ENCODE measurements around the gene ZNF217. TPM values are rescaled to one million over a fixed set of nuclear protein-coding genes. Genes with fewer than 3 reads are reported as not detected.
A peak's percentile ranks its signal among the peaks of the same experiment; 100 is the strongest.
"Not testable (repeated sequence)": the region's sequence is repeated elsewhere in the genome, so short reads cannot be mapped to it uniquely, and the experiment has no call there.

Gene ZNF217
- total RNA-seq, 1 donor from 2014 or later, result 30.4 TPM

DNA sequence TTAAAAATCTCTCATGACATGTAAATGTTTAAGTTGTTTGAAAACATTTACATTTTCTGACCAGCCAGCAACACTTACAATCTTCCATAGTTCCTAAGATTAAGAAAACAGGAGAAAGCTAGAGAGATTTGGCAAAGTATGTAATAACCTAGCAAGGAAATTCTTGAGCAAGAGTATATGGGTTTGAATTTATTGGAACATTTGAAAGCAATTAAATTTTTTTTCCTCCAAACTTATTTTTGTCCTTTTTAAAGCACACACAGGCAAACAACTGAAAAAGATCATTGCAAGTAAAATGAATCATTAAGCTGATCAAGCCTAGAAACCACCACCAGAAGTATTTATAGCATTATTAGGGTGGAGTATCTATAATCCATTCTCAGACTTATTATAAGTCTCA, 20.1 kb upstream of the ZNF217 start:
- TF ChIP-seq POLR2AphosphoS5 (IDR thresholded peaks at IDR 0.05; ENCODE audit: insufficient read depth in 1 of 2, low read depth in 1 of 2), result no peak
- TF ChIP-seq POLR2A (IDR thresholded peaks at IDR 0.05), result no peak
- TF ChIP-seq, protein P1, sequence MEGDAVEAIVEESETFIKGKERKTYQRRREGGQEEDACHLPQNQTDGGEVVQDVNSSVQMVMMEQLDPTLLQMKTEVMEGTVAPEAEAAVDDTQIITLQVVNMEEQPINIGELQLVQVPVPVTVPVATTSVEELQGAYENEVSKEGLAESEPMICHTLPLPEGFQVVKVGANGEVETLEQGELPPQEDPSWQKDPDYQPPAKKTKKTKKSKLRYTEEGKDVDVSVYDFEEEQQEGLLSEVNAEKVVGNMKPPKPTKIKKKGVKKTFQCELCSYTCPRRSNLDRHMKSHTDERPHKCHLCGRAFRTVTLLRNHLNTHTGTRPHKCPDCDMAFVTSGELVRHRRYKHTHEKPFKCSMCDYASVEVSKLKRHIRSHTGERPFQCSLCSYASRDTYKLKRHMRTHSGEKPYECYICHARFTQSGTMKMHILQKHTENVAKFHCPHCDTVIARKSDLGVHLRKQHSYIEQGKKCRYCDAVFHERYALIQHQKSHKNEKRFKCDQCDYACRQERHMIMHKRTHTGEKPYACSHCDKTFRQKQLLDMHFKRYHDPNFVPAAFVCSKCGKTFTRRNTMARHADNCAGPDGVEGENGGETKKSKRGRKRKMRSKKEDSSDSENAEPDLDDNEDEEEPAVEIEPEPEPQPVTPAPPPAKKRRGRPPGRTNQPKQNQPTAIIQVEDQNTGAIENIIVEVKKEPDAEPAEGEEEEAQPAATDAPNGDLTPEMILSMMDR (IDR thresholded peaks at IDR 0.05), result no peak

DNA sequence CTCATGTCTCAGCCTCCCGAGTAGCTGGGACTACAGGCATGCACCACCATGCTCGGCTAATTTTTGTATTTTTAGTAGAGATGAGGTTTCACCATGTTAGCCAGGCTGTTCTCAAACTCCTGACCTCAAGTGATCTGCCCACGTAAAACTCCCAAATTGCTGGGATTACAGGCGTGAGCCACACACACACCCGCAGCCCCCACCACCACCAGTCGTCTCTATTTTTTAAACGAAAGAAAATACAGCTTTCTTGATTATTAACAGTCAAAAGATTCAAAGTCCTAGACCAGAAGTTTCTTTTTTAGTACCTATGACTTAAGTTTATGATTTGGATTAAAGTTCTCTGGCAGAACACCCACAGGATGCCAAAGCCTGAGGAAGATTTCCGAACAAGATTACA, 18.6 kb upstream of the ZNF217 start:
- H3K9me3 ChIP-seq; intact Hi-C loops (cut with DNase I); H3K27me3 ChIP-seq; H3K4me3 ChIP-seq; H3K36me3 ChIP-seq: not testable (repeated sequence)
- DNase-seq (ENCODE audit: extremely low spot score in 2 of 2), result peak in 1 of 2 donors; percentile 34
- peaks cover 46% of the 10 kb centered on the region for H3K4me1 ChIP-seq
- H3K27ac ChIP-seq, result peak overlapping the region; percentile 85

More for the DNA sequence above, 20.1 kb upstream of the ZNF217 start:
- no peak overlapping the region for H3K4me3 ChIP-seq
- intact Hi-C loops (cut with DNase I), result no loop called here
- H3K4me1 ChIP-seq, result peaks cover 42% of the 10 kb centered on the region
- peak overlapping the region; percentile 85 for H3K27ac ChIP-seq
- no peaks in the 10 kb centered on the region for H3K27me3 ChIP-seq
- H3K36me3 ChIP-seq, result no peaks in the 10 kb centered on the region
- no peak for DNase-seq (ENCODE audit: extremely low spot score in 2 of 2)
- no peaks in the 10 kb centered on the region for H3K9me3 ChIP-seq

DNA sequence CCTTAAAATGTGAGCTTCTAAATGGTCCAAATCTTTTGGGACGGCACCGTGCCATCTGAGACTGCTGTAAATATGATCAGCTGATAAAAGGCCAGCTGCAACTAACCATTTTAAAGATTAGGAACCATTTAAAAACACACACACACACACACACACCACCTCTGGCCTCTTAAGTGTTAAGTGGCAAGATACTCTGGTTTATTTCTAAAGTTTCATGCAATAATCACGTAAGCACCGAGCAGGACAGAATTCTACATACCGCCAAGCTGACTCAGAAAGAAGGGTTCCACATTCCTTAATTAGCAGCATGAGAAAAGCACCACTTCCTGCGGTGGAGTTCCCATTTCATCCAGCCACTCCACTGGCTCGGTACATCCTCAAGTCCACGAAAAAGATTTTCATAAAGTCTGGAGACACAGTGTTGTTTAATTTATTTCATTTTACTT, 17.8 kb upstream of the ZNF217 start:
- peak in 1 of 2 donors; percentile 81 for DNase-seq (ENCODE audit: extremely low spot score in 2 of 2)
- Histone ChIP-seq H3K27me3 (no peaks in the 10 kb centered on the region), H3K36me3 (no peaks in the 10 kb centered on the region), H3K27ac (peak overlapping the region; percentile 85), H3K9me3 (no peaks in the 10 kb centered on the region), H3K4me1 (peaks cover 52% of the 10 kb centered on the region), H3K4me3 (no peak overlapping the region)
- intact Hi-C loops (cut with DNase I), result no loop called here
- TF ChIP-seq POLR2A (IDR thresholded peaks at IDR 0.05) (no peak), POLR2AphosphoS5 (IDR thresholded peaks at IDR 0.05; ENCODE audit: insufficient read depth in 1 of 2, low read depth in 1 of 2) (peak in 1 of 2 donors; percentile 52)

DNA sequence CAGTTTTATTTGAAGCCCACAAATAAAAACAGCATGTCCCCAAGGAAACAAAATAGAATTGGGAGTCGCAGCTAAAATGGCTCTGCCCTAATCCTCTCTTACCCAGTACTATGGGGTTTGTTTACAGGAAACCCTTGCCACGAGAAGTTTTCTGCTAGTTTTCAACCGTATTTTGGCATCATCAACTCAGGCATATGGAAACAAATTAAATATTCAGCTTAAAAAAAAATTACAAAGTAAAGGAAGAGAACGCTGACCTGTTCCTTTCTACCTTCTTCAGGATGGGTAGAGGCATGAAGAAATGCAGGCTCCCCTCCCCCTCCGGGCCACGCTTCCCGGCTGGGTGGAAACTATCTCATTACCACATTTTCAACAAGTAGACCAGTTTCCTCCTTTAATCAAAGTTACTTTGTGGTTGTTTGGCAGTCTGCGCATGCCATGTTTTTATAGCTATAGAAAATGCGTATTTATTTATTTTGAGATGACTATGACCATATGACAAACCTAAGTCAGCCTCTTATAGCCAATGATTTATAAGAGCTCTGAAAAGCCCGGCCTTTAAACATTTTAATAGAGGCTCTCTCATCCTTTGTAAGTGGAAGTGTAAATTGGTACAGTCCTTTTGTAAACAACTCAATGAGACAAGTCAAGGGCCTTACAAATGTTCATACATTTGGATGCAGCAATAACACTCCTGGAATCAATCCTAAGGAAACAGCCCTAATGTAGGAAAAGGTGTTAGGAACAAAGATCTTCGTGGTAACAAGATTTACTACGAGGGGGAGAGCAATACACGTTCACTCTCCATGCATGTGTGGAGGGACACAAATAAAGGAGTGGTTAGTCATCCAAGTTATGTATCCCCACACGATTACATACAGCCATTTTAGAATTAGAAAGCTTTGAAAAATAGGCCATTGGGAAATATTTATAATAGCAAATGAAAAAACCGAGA, 16.1 kb upstream of the ZNF217 start:
- no peaks in the 10 kb centered on the region for H3K36me3 ChIP-seq
- peak overlapping the region in 1 of 2 donors; percentile 14 for H3K4me3 ChIP-seq
- peak in 1 of 2 donors; percentile 83 for DNase-seq (ENCODE audit: extremely low spot score in 2 of 2)
- H3K9me3 ChIP-seq, result no peaks in the 10 kb centered on the region
- TF ChIP-seq POLR2A (IDR thresholded peaks at IDR 0.05) (no peak), POLR2AphosphoS5 (IDR thresholded peaks at IDR 0.05; ENCODE audit: insufficient read depth in 1 of 2, low read depth in 1 of 2) (no peak)
- TF ChIP-seq, protein P1 (IDR thresholded peaks at IDR 0.05), result no peak
- H3K27ac ChIP-seq, result peak overlapping the region; percentile 85
- H3K4me1 ChIP-seq, result peaks cover 57% of the 10 kb centered on the region
- no peaks in the 10 kb centered on the region for H3K27me3 ChIP-seq
- intact Hi-C loops (cut with DNase I), result no loop called here

DNA sequence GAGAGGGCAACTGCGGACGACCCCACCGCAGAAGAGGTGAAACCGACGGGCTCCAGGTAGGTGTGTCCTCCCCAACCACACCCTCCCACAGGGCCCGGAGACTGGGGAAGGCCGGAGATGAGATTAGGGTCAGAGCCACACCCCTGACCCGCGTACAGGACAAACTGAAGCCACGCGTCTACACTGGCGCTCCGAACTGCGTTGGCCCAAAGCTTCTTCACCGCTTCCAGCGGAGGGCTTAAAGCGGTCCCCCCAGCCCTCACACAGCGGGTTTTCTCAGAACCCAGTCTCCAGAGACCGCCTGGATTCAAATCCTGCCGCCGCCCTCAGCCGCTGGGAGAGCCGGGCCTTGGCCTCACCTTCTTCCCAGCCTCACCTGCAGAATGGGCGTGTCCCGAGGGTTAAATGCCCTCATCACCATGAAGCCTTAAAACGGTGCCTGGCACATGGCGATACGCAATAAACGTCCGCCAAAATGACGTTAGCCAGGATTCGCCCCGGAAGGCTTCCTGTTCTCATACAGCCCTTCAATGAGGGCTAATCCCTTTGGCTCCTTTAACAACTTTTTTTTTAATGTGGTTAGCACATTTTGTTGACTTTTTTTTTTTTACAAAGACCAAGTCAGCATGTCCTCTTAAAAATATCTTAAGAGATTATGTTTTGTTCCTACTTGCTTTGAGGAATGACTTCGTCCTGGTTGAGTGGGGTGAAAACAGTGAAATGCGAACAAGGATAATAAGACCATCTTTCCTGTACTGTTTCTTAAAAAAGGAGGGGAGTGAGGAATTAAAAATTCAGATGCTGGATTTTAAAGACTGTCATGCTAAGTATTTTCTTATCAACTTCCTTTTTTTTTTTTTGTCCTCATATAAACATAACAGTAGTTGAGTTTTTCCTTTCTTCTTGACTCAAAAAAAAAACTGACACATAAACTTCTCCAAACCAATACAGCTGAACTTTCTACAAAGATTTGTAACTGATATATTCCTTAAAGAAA, 15.1 kb upstream of the ZNF217 start:
- H3K4me1 ChIP-seq, result peaks cover 47% of the 10 kb centered on the region
- DNase-seq (ENCODE audit: extremely low spot score in 2 of 2), result peak in 1 of 2 donors; percentile 86
- intact Hi-C loops (cut with DNase I), result no loop called here

More for the DNA sequence above, 15.1 kb upstream of the ZNF217 start:
- TF ChIP-seq POLR2AphosphoS5 (IDR thresholded peaks at IDR 0.05; ENCODE audit: insufficient read depth in 1 of 2, low read depth in 1 of 2), result peak; percentile 53 to 71
- TF ChIP-seq, protein P1 (IDR thresholded peaks at IDR 0.05), result no peak
- H3K9me3 ChIP-seq, result no peaks in the 10 kb centered on the region
- H3K27ac ChIP-seq, result peak overlapping the region; percentile 85
- no peaks in the 10 kb centered on the region for H3K27me3 ChIP-seq
- no peaks in the 10 kb centered on the region for H3K36me3 ChIP-seq
- H3K4me3 ChIP-seq, result peak overlapping the region in 1 of 2 donors; percentile 14

All from vagina (tissue), 2 donors.